HCT116 (cell line): ENCODE data around the gene SZT2. TPM values are rescaled to one million over a fixed set of nuclear protein-coding genes. Genes with fewer than 3 reads are reported as not detected.

ENCODE experiments used
- ATAC-seq: fragments of 200-7000 bp; cut with Tn5 transposase; 2 replicates; pipeline ENCODE4 v1.9.1; 2020; ENCODE audit warnings: mild to moderate bottlenecking, moderate library complexity
- BruUV-seq: library from RNA; stranded (reverse); fragments of 400-500 nt; replicated peaks from 2 replicates; lab custom pipeline; 2021; lab: Mats Ljungman, UMichigan
- CTCF ChIA-PET: fragments of 300-600 bp; sonication (Branson Sonifier 250); formaldehyde crosslinking; loops from one replicate; lab custom pipeline; 2021; ENCODE audit warnings: antibody characterized with exemption; lab: Charles Lee
- POLR2A ChIA-PET: fragments of 300-600, 350-600 bp; sonication (Branson Sonifier 250); formaldehyde crosslinking; loops from one replicate; lab custom pipeline; 2021; ENCODE audit warnings: antibody characterized with exemption; lab: Charles Lee
- RAD21 ChIA-PET, 2 experiments: fragments of 300-600 bp; sonication (Branson Sonifier 250); formaldehyde crosslinking; loops; one replicate each; lab custom pipeline; 2023; ENCODE audit warnings: low total read pairs in 2 of 2; ENCODE audit not compliant: uncharacterized antibody in 2 of 2, unreplicated experiment in 2 of 2, low non-redundant PET in 1 of 2; lab: Charles Lee
- DNase-seq: peaks from one replicate; pipeline ENCODE4 v3.0.0-alpha.2; 2010; ENCODE audit warnings: low read depth, low spot score
- H2AFZ ChIP-seq: fragments of 200-600 bp; shearing (Covaris generic), sonication (generic); 2 replicates; pipeline ENCODE4 v1.6.1; 2017; ENCODE audit warnings: low read depth, mixed run types, mixed read lengths, antibody characterized with exemption, low read length; ENCODE audit not compliant: poor library complexity, severe bottlenecking
- H3K27ac ChIP-seq: 2 replicates; pipeline ENCODE4 v1.5.1; 2012; ENCODE audit warnings: low read depth, low read length
- H3K27me3 ChIP-seq: fragments of 200-600 bp; sonication (generic); 2 replicates; pipeline ENCODE4 v1.6.1; 2016; ENCODE audit warnings: mixed run types, low read length, mixed read lengths; ENCODE audit not compliant: insufficient read depth
- H3K36me3 ChIP-seq, 2 experiments: fragments of 200-500 bp in 1 of 2; fragments of 200-600 bp in 1 of 2; sonication (Bioruptor generic) in 1 of 2; sonication (generic) in 1 of 2; 2 replicates each; pipeline versions ENCODE4 v1.5.1 to v1.6.1; 2014 to 2016; ENCODE audit warnings: low read length in 2 of 2, inconsistent platforms in 1 of 2, mixed read lengths in 1 of 2, mixed run types in 1 of 2; ENCODE audit not compliant: insufficient read depth in 2 of 2, control insufficient read depth in 1 of 2
- H3K4me1 ChIP-seq, 2 experiments: fragments of 200-600 bp in 1 of 2; sonication (generic) in 1 of 2; 2 replicates each; pipeline versions ENCODE4 v1.5.1 to v1.6.1; 2012 to 2017; ENCODE audit warnings: low read length in 2 of 2, inconsistent platforms in 1 of 2, mild to moderate bottlenecking in 1 of 2, mixed read lengths in 1 of 2, mixed run types in 1 of 2, moderate library complexity in 1 of 2; ENCODE audit not compliant: insufficient read depth in 2 of 2, control insufficient read depth in 1 of 2
- H3K4me2 ChIP-seq: fragments of 200-600 bp; sonication (generic); 2 replicates; pipeline ENCODE4 v1.6.1; 2017; ENCODE audit warnings: mixed run types, low read length, mixed read lengths
- H3K4me3 ChIP-seq, 2 experiments: fragments of 200-600 bp in 1 of 2; sonication (generic) in 1 of 2; replicated peaks in 1 of 2; 2 replicates each; pipeline ENCODE4 v1.5.1; 2011 to 2016; ENCODE audit warnings: low read length in 2 of 2, control low read depth in 1 of 2, low read depth in 1 of 2, mild to moderate bottlenecking in 1 of 2, mixed read lengths in 1 of 2, mixed run types in 1 of 2
- H3K79me2 ChIP-seq: fragments of 200-600 bp; sonication (generic); 2 replicates; pipeline ENCODE4 v1.6.1; 2017; ENCODE audit warnings: mild to moderate bottlenecking, mixed run types, low read length, moderate library complexity, mixed read lengths; ENCODE audit not compliant: insufficient read depth
- H3K9ac ChIP-seq: fragments of 200-600 bp; sonication (generic); 2 replicates; pipeline ENCODE4 v1.6.1; 2016; ENCODE audit warnings: low read length, mixed read lengths
- H3K9me2 ChIP-seq: fragments of 200-600 bp; sonication (generic), shearing (Covaris generic); 2 replicates; pipeline ENCODE4 v1.6.1; 2017; ENCODE audit warnings: mixed run types, mild to moderate bottlenecking, moderate library complexity; ENCODE audit not compliant: insufficient read depth
- H3K9me3 ChIP-seq, 2 experiments: fragments of 200-500 bp in 1 of 2; fragments of 200-600 bp in 1 of 2; sonication (Bioruptor generic) in 1 of 2; sonication (generic) in 1 of 2; 2 replicates each; pipeline ENCODE4 v1.6.1; 2014 to 2017; ENCODE audit warnings: low read length in 2 of 2, mixed read lengths in 2 of 2, inconsistent platforms in 1 of 2, low read depth in 1 of 2, mild to moderate bottlenecking in 1 of 2, mixed run types in 1 of 2, moderate library complexity in 1 of 2; ENCODE audit not compliant: control insufficient read depth in 1 of 2, insufficient read depth in 1 of 2
- H4K20me1 ChIP-seq: fragments of 200-600 bp; sonication (generic), shearing (Covaris generic); 2 replicates; pipeline ENCODE4 v1.6.1; 2017; ENCODE audit warnings: mixed run types, mild to moderate bottlenecking, moderate library complexity; ENCODE audit not compliant: insufficient read depth
- EGR1 ChIP-seq: IDR thresholded peaks from 2 replicates; pipeline ENCODE4 v1.6.1; 2012; ENCODE audit warnings: low read depth
- POLR2AphosphoS5 ChIP-seq: IDR thresholded peaks from 2 replicates; pipeline ENCODE4 v1.6.1; 2011; ENCODE audit warnings: mild to moderate bottlenecking, low read depth, low read length, moderate library complexity
- REST ChIP-seq: IDR thresholded peaks from 2 replicates; pipeline ENCODE4 v1.6.1; 2012; ENCODE audit warnings: low read depth
- SIN3A ChIP-seq: IDR thresholded peaks from 2 replicates; pipeline ENCODE4 v1.6.1; 2012; ENCODE audit warnings: low read depth
- SRF ChIP-seq: IDR thresholded peaks from 2 replicates; pipeline ENCODE4 v1.6.1; 2012; ENCODE audit warnings: low read depth
- TCF7L2 ChIP-seq: IDR thresholded peaks from 2 replicates; pipeline ENCODE4 v1.7.0; 2011; ENCODE audit warnings: borderline replicate concordance, inconsistent platforms; ENCODE audit not compliant: insufficient read depth, insufficient read length; ENCODE audit errors: extremely low read depth
- ZBTB33 ChIP-seq: IDR thresholded peaks from 2 replicates; pipeline ENCODE4 v1.6.1; 2011; ENCODE audit warnings: mild to moderate bottlenecking, low read length, moderate library complexity; ENCODE audit not compliant: insufficient replicate concordance; ENCODE audit errors: extremely low read depth
- intact Hi-C: fragments of 100-400 bp; cut with micrococcal nuclease; formaldehyde crosslinking; loops from 2 replicates; pipeline ENCODE4 v1.10.0; 2022
- total RNA-seq: library from RNA; stranded (reverse); gene quantifications from one replicate; pipeline ENCODE4 v1.2.1, GENCODE V29; 2021; ENCODE audit not compliant: unreplicated experiment
- TF ChIP-seq, protein P1 (sequence below): IDR thresholded peaks from 2 replicates; pipeline ENCODE4 v1.6.1; 2012

Gene SZT2
- total RNA-seq, 1 experiment from 2014 or later: 43.0 TPM

DNA sequence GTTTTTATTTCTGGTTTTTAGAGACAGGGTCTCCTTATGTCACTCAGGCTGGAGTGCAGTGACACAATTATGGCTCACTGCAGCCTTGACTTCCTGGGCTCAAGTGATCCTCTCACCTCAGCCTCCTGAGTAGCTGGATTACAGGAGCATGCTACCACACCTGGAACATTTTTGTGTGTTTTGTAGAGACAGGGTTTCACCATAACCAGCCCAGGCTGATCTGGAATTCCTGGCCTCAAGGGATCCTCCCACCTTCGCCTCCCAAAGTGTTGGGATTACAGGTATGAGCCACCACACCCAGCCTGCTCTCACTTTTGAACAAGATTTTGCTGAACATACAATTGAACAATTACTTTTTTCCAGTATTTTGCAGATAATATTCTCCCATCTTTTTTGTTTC, 88.0 kb downstream of the SZT2 start:
- Histone ChIP-seq H3K79me2 (no peaks in the 10 kb centered on the region), H4K20me1 (no peaks in the 10 kb centered on the region), H3K4me2 (0 out of 2 replicates have a peak overlapping the region, but pooled peaks have one; percentile 26), H3K4me1 (peaks cover 23 to 56% of the 10 kb centered on the region in 2 experiments), H3K4me3 (no peak overlapping the region), H2AFZ (peak overlapping the region; percentile 33), H3K9ac (peak overlapping the region; percentile 24), H3K27me3 (no peaks in the 10 kb centered on the region), H3K27ac (no peak overlapping the region), H3K9me2 (no peaks in the 10 kb centered on the region), H3K36me3 (no peaks in the 10 kb centered on the region), H3K9me3 (no peaks in the 10 kb centered on the region)
- no peak for ATAC-seq
- DNase-seq: no peak
- ChIA-PET CTCF (no interaction called here), RAD21 (no interaction called here), POLR2A (no interaction called here)
- intact Hi-C loops: no loop called here
- TF ChIP-seq POLR2AphosphoS5 (no peak), ZBTB33 (no peak)
- TF ChIP-seq, protein P1, sequence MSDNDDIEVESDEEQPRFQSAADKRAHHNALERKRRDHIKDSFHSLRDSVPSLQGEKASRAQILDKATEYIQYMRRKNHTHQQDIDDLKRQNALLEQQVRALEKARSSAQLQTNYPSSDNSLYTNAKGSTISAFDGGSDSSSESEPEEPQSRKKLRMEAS: no peak
- no TSS peak for BruUV-seq

DNA sequence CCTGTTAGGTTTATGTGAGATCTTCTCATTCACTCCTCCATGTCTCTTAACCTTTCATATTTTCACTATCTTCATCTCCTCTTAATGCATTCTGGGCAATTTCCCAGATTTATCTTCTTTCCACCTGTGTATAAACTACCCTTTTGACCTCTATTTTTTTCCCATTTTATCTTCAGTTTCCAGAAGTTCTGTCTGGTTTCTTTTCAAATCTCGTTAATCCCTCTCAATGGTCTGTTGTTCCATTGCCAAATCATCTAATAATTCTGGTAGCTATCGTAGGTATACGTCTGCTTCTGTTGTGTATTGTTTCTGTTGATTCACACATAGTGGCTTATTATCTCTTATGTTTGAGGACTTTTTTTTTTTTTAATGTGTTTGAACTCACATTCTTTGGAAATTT, 89.7 kb downstream of the SZT2 start:
- POLR2A ChIA-PET: interaction anchor here (0.7 kb wide), 1 partner anchor 17 kb away, joined by 3 read pairs; no protein-coding TSS in a partner anchor
- no TSS peak for BruUV-seq
- TF ChIP-seq POLR2AphosphoS5 (no peak), SRF (no peak), EGR1 (no peak), TCF7L2 (no peak), REST (no peak), SIN3A (no peak)
- Histone ChIP-seq H3K9ac (no peak overlapping the region), H2AFZ (peak overlapping the region; percentile 13), H3K9me3 (no peaks in the 10 kb centered on the region), H3K27ac (no peak overlapping the region), H3K27me3 (no peaks in the 10 kb centered on the region), H3K4me1 (peaks cover 14 to 39% of the 10 kb centered on the region in 2 experiments), H3K4me2 (no peak overlapping the region), H3K36me3 (no peaks in the 10 kb centered on the region), H3K4me3 (no peak overlapping the region), H4K20me1 (no peaks in the 10 kb centered on the region), H3K79me2 (no peaks in the 10 kb centered on the region), H3K9me2 (no peaks in the 10 kb centered on the region)
- DNase-seq: no peak
- intact Hi-C loops: no loop called here
- ATAC-seq: no peak
- CTCF ChIA-PET: no interaction called here
- RAD21 ChIA-PET: no interaction called here
